HCT116 (cell line): Measurements from ENCODE around the gene BBLN. TPM values are rescaled to one million over a fixed set of nuclear protein-coding genes. Genes with fewer than 3 reads are reported as not detected.

ENCODE experiments used
- ATAC-seq: fragments of 200-7000 bp; cut with Tn5 transposase; 2 replicates; pipeline ENCODE4 v1.9.1; 2020; ENCODE audit warnings: mild to moderate bottlenecking, moderate library complexity
- BruUV-seq: library from RNA; stranded (reverse); fragments of 400-500 nt; replicated peaks from 2 replicates; lab custom pipeline; 2021; lab: Mats Ljungman, UMichigan
- CTCF ChIA-PET: fragments of 300-600 bp; sonication (Branson Sonifier 250); formaldehyde crosslinking; loops from one replicate; lab custom pipeline; 2021; ENCODE audit warnings: antibody characterized with exemption; lab: Charles Lee
- POLR2A ChIA-PET: fragments of 300-600, 350-600 bp; sonication (Branson Sonifier 250); formaldehyde crosslinking; loops from one replicate; lab custom pipeline; 2021; ENCODE audit warnings: antibody characterized with exemption; lab: Charles Lee
- RAD21 ChIA-PET, 2 experiments: fragments of 300-600 bp; sonication (Branson Sonifier 250); formaldehyde crosslinking; loops; one replicate each; lab custom pipeline; 2023; ENCODE audit warnings: low total read pairs in 2 of 2; ENCODE audit not compliant: uncharacterized antibody in 2 of 2, unreplicated experiment in 2 of 2, low non-redundant PET in 1 of 2; lab: Charles Lee
- DNase-seq: peaks from one replicate; pipeline ENCODE4 v3.0.0-alpha.2; 2010; ENCODE audit warnings: low read depth, low spot score
- H2AFZ ChIP-seq: fragments of 200-600 bp; shearing (Covaris generic), sonication (generic); 2 replicates; pipeline ENCODE4 v1.6.1; 2017; ENCODE audit warnings: low read depth, mixed run types, mixed read lengths, antibody characterized with exemption, low read length; ENCODE audit not compliant: poor library complexity, severe bottlenecking
- H3K27ac ChIP-seq: 2 replicates; pipeline ENCODE4 v1.5.1; 2012; ENCODE audit warnings: low read depth, low read length
- H3K27me3 ChIP-seq: fragments of 200-600 bp; sonication (generic); 2 replicates; pipeline ENCODE4 v1.6.1; 2016; ENCODE audit warnings: mixed run types, low read length, mixed read lengths; ENCODE audit not compliant: insufficient read depth
- H3K36me3 ChIP-seq, 2 experiments: fragments of 200-500 bp in 1 of 2; fragments of 200-600 bp in 1 of 2; sonication (Bioruptor generic) in 1 of 2; sonication (generic) in 1 of 2; 2 replicates each; pipeline versions ENCODE4 v1.5.1 to v1.6.1; 2014 to 2016; ENCODE audit warnings: low read length in 2 of 2, inconsistent platforms in 1 of 2, mixed read lengths in 1 of 2, mixed run types in 1 of 2; ENCODE audit not compliant: insufficient read depth in 2 of 2, control insufficient read depth in 1 of 2
- H3K4me1 ChIP-seq, 2 experiments: fragments of 200-600 bp in 1 of 2; sonication (generic) in 1 of 2; 2 replicates each; pipeline versions ENCODE4 v1.5.1 to v1.6.1; 2012 to 2017; ENCODE audit warnings: low read length in 2 of 2, inconsistent platforms in 1 of 2, mild to moderate bottlenecking in 1 of 2, mixed read lengths in 1 of 2, mixed run types in 1 of 2, moderate library complexity in 1 of 2; ENCODE audit not compliant: insufficient read depth in 2 of 2, control insufficient read depth in 1 of 2
- H3K4me2 ChIP-seq: fragments of 200-600 bp; sonication (generic); 2 replicates; pipeline ENCODE4 v1.6.1; 2017; ENCODE audit warnings: mixed run types, low read length, mixed read lengths
- H3K4me3 ChIP-seq, 2 experiments: fragments of 200-600 bp in 1 of 2; sonication (generic) in 1 of 2; replicated peaks in 1 of 2; 2 replicates each; pipeline ENCODE4 v1.5.1; 2011 to 2016; ENCODE audit warnings: low read length in 2 of 2, control low read depth in 1 of 2, low read depth in 1 of 2, mild to moderate bottlenecking in 1 of 2, mixed read lengths in 1 of 2, mixed run types in 1 of 2
- H3K79me2 ChIP-seq: fragments of 200-600 bp; sonication (generic); 2 replicates; pipeline ENCODE4 v1.6.1; 2017; ENCODE audit warnings: mild to moderate bottlenecking, mixed run types, low read length, moderate library complexity, mixed read lengths; ENCODE audit not compliant: insufficient read depth
- H3K9ac ChIP-seq: fragments of 200-600 bp; sonication (generic); 2 replicates; pipeline ENCODE4 v1.6.1; 2016; ENCODE audit warnings: low read length, mixed read lengths
- H3K9me2 ChIP-seq: fragments of 200-600 bp; sonication (generic), shearing (Covaris generic); 2 replicates; pipeline ENCODE4 v1.6.1; 2017; ENCODE audit warnings: mixed run types, mild to moderate bottlenecking, moderate library complexity; ENCODE audit not compliant: insufficient read depth
- H3K9me3 ChIP-seq, 2 experiments: fragments of 200-500 bp in 1 of 2; fragments of 200-600 bp in 1 of 2; sonication (Bioruptor generic) in 1 of 2; sonication (generic) in 1 of 2; 2 replicates each; pipeline ENCODE4 v1.6.1; 2014 to 2017; ENCODE audit warnings: low read length in 2 of 2, mixed read lengths in 2 of 2, inconsistent platforms in 1 of 2, low read depth in 1 of 2, mild to moderate bottlenecking in 1 of 2, mixed run types in 1 of 2, moderate library complexity in 1 of 2; ENCODE audit not compliant: control insufficient read depth in 1 of 2, insufficient read depth in 1 of 2
- H4K20me1 ChIP-seq: fragments of 200-600 bp; sonication (generic), shearing (Covaris generic); 2 replicates; pipeline ENCODE4 v1.6.1; 2017; ENCODE audit warnings: mixed run types, mild to moderate bottlenecking, moderate library complexity; ENCODE audit not compliant: insufficient read depth
- EGR1 ChIP-seq: IDR thresholded peaks from 2 replicates; pipeline ENCODE4 v1.6.1; 2012; ENCODE audit warnings: low read depth
- EZH2 ChIP-seq: fragments of 200-600 bp; sonication (generic); IDR thresholded peaks from 2 replicates; pipeline ENCODE4 v1.6.1; 2017; ENCODE audit warnings: antibody characterized with exemption, mixed run types
- JUND ChIP-seq: IDR thresholded peaks from 2 replicates; pipeline ENCODE4 v1.6.1; 2012
- POLR2AphosphoS5 ChIP-seq: IDR thresholded peaks from 2 replicates; pipeline ENCODE4 v1.6.1; 2011; ENCODE audit warnings: mild to moderate bottlenecking, low read depth, low read length, moderate library complexity
- RAD21 ChIP-seq: IDR thresholded peaks from 2 replicates; pipeline ENCODE4 v1.6.1; 2012; ENCODE audit warnings: low read depth, mild to moderate bottlenecking
- intact Hi-C: fragments of 100-400 bp; cut with micrococcal nuclease; formaldehyde crosslinking; loops from 2 replicates; pipeline ENCODE4 v1.10.0; 2022
- total RNA-seq: library from RNA; stranded (reverse); gene quantifications from one replicate; pipeline ENCODE4 v1.2.1, GENCODE V29; 2021; ENCODE audit not compliant: unreplicated experiment
- TF ChIP-seq, protein P1 (sequence below): IDR thresholded peaks from 2 replicates; pipeline ENCODE4 v1.6.1; 2012
- TF ChIP-seq, protein P2 (sequence below): IDR thresholded peaks from 2 replicates; pipeline ENCODE4 v1.6.1; 2011; ENCODE audit warnings: mild to moderate bottlenecking, low read length, moderate library complexity; ENCODE audit not compliant: insufficient replicate concordance; ENCODE audit errors: extremely low read depth
- TF ChIP-seq, protein P3 (sequence below): IDR thresholded peaks from 2 replicates; pipeline ENCODE4 v1.6.1; 2012; ENCODE audit warnings: low read depth

BBLN gene
- total RNA-seq, 1 experiment from 2014 or later: 119 TPM

DNA sequence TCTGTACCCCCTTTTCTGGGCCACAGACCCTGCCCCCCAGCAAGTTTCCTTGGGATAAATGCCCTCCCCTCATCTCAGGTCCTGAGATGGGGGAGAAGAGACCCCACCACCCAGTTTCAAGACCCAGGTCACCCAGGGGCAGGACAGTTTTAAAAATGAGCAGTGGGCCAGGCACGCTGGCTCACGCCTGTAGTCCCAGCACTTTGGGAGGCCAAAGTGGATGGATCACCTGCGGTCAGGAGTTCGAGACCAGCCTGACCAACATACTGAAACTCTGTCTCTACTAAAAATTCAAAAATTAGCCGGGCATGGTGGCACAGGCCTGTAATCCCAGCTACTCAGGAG lies 38.6 kb upstream of the BBLN start:
- Histone ChIP-seq H3K36me3 (peaks cover 6 to 30% of the 10 kb centered on the region in 2 experiments; a peak in 3 of 4 replicates), H3K4me1 (peaks cover 12 to 23% of the 10 kb centered on the region in 2 experiments), H3K9me2 (no peaks in the 10 kb centered on the region), H3K4me2 (no peak overlapping the region), H2AFZ (no peak overlapping the region), H3K4me3 (no peak overlapping the region), H3K9ac (no peak overlapping the region), H3K27ac (no peak overlapping the region), H3K27me3 (no peaks in the 10 kb centered on the region), H4K20me1 (peaks cover 9% of the 10 kb centered on the region; the same call in 1 of the 2 replicates), H3K9me3 (no peaks in the 10 kb centered on the region), H3K79me2 (peaks cover 28% of the 10 kb centered on the region)
- ChIA-PET CTCF (no interaction called here), POLR2A (no interaction called here), RAD21 (no interaction called here)
- TF ChIP-seq EGR1: no peak
- no peak for TF ChIP-seq JUND
- TF ChIP-seq, protein P1, sequence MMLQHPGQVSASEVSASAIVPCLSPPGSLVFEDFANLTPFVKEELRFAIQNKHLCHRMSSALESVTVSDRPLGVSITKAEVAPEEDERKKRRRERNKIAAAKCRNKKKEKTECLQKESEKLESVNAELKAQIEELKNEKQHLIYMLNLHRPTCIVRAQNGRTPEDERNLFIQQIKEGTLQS: no peak
- TF ChIP-seq, protein P2, sequence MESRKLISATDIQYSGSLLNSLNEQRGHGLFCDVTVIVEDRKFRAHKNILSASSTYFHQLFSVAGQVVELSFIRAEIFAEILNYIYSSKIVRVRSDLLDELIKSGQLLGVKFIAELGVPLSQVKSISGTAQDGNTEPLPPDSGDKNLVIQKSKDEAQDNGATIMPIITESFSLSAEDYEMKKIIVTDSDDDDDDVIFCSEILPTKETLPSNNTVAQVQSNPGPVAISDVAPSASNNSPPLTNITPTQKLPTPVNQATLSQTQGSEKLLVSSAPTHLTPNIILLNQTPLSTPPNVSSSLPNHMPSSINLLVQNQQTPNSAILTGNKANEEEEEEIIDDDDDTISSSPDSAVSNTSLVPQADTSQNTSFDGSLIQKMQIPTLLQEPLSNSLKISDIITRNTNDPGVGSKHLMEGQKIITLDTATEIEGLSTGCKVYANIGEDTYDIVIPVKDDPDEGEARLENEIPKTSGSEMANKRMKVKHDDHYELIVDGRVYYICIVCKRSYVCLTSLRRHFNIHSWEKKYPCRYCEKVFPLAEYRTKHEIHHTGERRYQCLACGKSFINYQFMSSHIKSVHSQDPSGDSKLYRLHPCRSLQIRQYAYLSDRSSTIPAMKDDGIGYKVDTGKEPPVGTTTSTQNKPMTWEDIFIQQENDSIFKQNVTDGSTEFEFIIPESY: no peak
- TF ChIP-seq, protein P3, sequence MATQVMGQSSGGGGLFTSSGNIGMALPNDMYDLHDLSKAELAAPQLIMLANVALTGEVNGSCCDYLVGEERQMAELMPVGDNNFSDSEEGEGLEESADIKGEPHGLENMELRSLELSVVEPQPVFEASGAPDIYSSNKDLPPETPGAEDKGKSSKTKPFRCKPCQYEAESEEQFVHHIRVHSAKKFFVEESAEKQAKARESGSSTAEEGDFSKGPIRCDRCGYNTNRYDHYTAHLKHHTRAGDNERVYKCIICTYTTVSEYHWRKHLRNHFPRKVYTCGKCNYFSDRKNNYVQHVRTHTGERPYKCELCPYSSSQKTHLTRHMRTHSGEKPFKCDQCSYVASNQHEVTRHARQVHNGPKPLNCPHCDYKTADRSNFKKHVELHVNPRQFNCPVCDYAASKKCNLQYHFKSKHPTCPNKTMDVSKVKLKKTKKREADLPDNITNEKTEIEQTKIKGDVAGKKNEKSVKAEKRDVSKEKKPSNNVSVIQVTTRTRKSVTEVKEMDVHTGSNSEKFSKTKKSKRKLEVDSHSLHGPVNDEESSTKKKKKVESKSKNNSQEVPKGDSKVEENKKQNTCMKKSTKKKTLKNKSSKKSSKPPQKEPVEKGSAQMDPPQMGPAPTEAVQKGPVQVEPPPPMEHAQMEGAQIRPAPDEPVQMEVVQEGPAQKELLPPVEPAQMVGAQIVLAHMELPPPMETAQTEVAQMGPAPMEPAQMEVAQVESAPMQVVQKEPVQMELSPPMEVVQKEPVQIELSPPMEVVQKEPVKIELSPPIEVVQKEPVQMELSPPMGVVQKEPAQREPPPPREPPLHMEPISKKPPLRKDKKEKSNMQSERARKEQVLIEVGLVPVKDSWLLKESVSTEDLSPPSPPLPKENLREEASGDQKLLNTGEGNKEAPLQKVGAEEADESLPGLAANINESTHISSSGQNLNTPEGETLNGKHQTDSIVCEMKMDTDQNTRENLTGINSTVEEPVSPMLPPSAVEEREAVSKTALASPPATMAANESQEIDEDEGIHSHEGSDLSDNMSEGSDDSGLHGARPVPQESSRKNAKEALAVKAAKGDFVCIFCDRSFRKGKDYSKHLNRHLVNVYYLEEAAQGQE: no peak
- TF ChIP-seq POLR2AphosphoS5: no peak
- no peak for TF ChIP-seq RAD21
- no peak for TF ChIP-seq EZH2
- ATAC-seq: no peak
- no TSS peak for BruUV-seq
- DNase-seq: no peak
- intact Hi-C loops: no loop called here
